PFSK-1 (cell line): ENCODE measurements around the gene ZNF746.

ENCODE experiments used
- POLR2AphosphoS5 ChIP-seq: IDR thresholded peaks from 2 replicates; pipeline ENCODE4 v1.6.1; 2012; ENCODE audit warnings: low read depth, mild to moderate bottlenecking, control low read depth, low read length, moderate library complexity
- TF ChIP-seq, protein P1 (sequence below), 2 experiments: IDR thresholded peaks; 2 replicates each; pipeline versions ENCODE4 v1.6.1 to v1.8.0; 2011 to 2012; ENCODE audit warnings: low read depth in 2 of 2, low read length in 2 of 2, control low read depth in 1 of 2, inconsistent platforms in 1 of 2, mild to moderate bottlenecking in 1 of 2, moderate library complexity in 1 of 2; ENCODE audit not compliant: insufficient read depth in 1 of 2

GRCh38 chr7:149501651-149502050 lies 4.0 kb upstream of the ZNF746 start:
- no peak for TF ChIP-seq POLR2AphosphoS5
- TF ChIP-seq, protein P1, sequence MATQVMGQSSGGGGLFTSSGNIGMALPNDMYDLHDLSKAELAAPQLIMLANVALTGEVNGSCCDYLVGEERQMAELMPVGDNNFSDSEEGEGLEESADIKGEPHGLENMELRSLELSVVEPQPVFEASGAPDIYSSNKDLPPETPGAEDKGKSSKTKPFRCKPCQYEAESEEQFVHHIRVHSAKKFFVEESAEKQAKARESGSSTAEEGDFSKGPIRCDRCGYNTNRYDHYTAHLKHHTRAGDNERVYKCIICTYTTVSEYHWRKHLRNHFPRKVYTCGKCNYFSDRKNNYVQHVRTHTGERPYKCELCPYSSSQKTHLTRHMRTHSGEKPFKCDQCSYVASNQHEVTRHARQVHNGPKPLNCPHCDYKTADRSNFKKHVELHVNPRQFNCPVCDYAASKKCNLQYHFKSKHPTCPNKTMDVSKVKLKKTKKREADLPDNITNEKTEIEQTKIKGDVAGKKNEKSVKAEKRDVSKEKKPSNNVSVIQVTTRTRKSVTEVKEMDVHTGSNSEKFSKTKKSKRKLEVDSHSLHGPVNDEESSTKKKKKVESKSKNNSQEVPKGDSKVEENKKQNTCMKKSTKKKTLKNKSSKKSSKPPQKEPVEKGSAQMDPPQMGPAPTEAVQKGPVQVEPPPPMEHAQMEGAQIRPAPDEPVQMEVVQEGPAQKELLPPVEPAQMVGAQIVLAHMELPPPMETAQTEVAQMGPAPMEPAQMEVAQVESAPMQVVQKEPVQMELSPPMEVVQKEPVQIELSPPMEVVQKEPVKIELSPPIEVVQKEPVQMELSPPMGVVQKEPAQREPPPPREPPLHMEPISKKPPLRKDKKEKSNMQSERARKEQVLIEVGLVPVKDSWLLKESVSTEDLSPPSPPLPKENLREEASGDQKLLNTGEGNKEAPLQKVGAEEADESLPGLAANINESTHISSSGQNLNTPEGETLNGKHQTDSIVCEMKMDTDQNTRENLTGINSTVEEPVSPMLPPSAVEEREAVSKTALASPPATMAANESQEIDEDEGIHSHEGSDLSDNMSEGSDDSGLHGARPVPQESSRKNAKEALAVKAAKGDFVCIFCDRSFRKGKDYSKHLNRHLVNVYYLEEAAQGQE (IDR thresholded peaks at IDR 0.05; ENCODE audit: insufficient read depth in 1 of 2, low read depth in 2 of 2, low read length in 2 of 2) = no peak
